ENCODE data around the gene HOXA7.

The HOXA7 gene

GRCh38 chr7:27170426-27171324, 14.2 kb upstream of the HOXA7 start:
- DNase-seq (ENCODE audit: low spot score), result no peak

- DNase-seq (ENCODE audit: low spot score), result peak; percentile 61
These were observed 13.4 kb upstream of the HOXA7 start for GRCh38 chr7:27169658-27170425.

- DNase-seq (ENCODE audit: low spot score), result peak; percentile 43
These were observed 11.9 kb upstream of the HOXA7 start for GRCh38 chr7:27168265-27168947.

- DNase-seq (ENCODE audit: low spot score), result peak; percentile 23
These were observed 11.4 kb upstream of the HOXA7 start for GRCh38 chr7:27167916-27168264.

GRCh38 chr7:27166531-27167505, 10.3 kb upstream of the HOXA7 start:
- peak; percentile 43 for DNase-seq (ENCODE audit: low spot score)

- peak; percentile 52 for DNase-seq (ENCODE audit: low spot score)
These were observed 9.6 kb upstream of the HOXA7 start for GRCh38 chr7:27165996-27166530.

GRCh38 chr7:27165089-27165995, 8.9 kb upstream of the HOXA7 start, which contains the start of gene HOXA9:
Gene HOXA9, minus strand, starts transcription at chr7:27165537. Its CDS starts 80 bp downstream, at chr7:27165457.
- DNase-seq (ENCODE audit: low spot score), result peak; percentile 68

- DNase-seq (ENCODE audit: low spot score), result peak; percentile 26
These were observed 8.1 kb upstream of the HOXA7 start for GRCh38 chr7:27164367-27165088.

GRCh38 chr7:27164045-27164366, 7.5 kb upstream of the HOXA7 start:
- DNase-seq (ENCODE audit: low spot score), result no peak

- DNase-seq (ENCODE audit: low spot score), result no peak
These were observed 7.0 kb upstream of the HOXA7 start for GRCh38 chr7:27163288-27164044.

- DNase-seq (ENCODE audit: low spot score), result no peak
These were observed 6.2 kb upstream of the HOXA7 start for GRCh38 chr7:27162561-27163287.

GRCh38 chr7:27161721-27162560, 5.5 kb upstream of the HOXA7 start:
- no peak for DNase-seq (ENCODE audit: low spot score)

GRCh38 chr7:27161214-27161720, 4.8 kb upstream of the HOXA7 start:
- DNase-seq (ENCODE audit: low spot score), result peak; percentile 73

- DNase-seq (ENCODE audit: low spot score), result peak; percentile 79
These were observed 4.2 kb upstream of the HOXA7 start for GRCh38 chr7:27160546-27161213.

- no peak for DNase-seq (ENCODE audit: low spot score)
These were observed 3.7 kb upstream of the HOXA7 start for GRCh38 chr7:27160145-27160545.
